ENCODE data around the gene ADGRA1.

Gene ADGRA1

GRCh38 chr10:133121479-133121878 lies 33.8 kb downstream of the ADGRA1 start:
- no peaks in the 10 kb centered on the region for H3K36me3 Mint-ChIP-seq (ENCODE audit: insufficient read depth)
- H3K27ac Mint-ChIP-seq, result no peak overlapping the region
- H3K27me3 Mint-ChIP-seq, result peaks cover 6 to 29% of the 10 kb centered on the region in 2 donors
- no peaks in the 10 kb centered on the region for H3K9me3 Mint-ChIP-seq
- no peak for DNase-seq
- no peak overlapping the region for H3K4me3 Mint-ChIP-seq
- no peak for ATAC-seq (replicated peaks)
- peaks cover 10% of the 10 kb centered on the region in 2 donors for H3K4me1 Mint-ChIP-seq (ENCODE audit: low read depth in 2 of 2)

GRCh38 chr10:133122171-133122935 lies 34.6 kb downstream of the ADGRA1 start:
- DNase-seq (no peak), ATAC-seq (replicated peaks) (no peak)
- H3K27me3 Mint-ChIP-seq, result peaks cover 6 to 29% of the 10 kb centered on the region in 2 donors
- H3K36me3 Mint-ChIP-seq (ENCODE audit: insufficient read depth), result no peaks in the 10 kb centered on the region
- H3K9me3 Mint-ChIP-seq, result no peaks in the 10 kb centered on the region
- H3K27ac Mint-ChIP-seq, result no peak overlapping the region
- H3K4me1 Mint-ChIP-seq (ENCODE audit: low read depth in 2 of 2), result peaks cover 10% of the 10 kb centered on the region in 2 donors
- peak overlapping the region in 1 of 2 donors; percentile 43 for H3K4me3 Mint-ChIP-seq

- Mint-ChIP-seq H3K4me3 (peak overlapping the region; percentile 21 to 43), H3K36me3 (ENCODE audit: insufficient read depth) (no peaks in the 10 kb centered on the region), H3K27me3 (peaks cover 6 to 29% of the 10 kb centered on the region in 2 donors), H3K9me3 (no peaks in the 10 kb centered on the region), H3K4me1 (ENCODE audit: low read depth in 2 of 2) (peaks cover 10% of the 10 kb centered on the region in 2 donors), H3K27ac (no peak overlapping the region)
- ATAC-seq (replicated peaks) (no peak), DNase-seq (no peak)
Measured at GRCh38 chr10:133123050-133123745, 35.5 kb downstream of the ADGRA1 start.

- Mint-ChIP-seq H3K9me3 (no peaks in the 10 kb centered on the region), H3K27ac (no peak overlapping the region), H3K4me1 (ENCODE audit: low read depth in 2 of 2) (peaks cover 10% of the 10 kb centered on the region in 2 donors), H3K36me3 (ENCODE audit: insufficient read depth) (no peaks in the 10 kb centered on the region), H3K4me3 (no peak overlapping the region), H3K27me3 (peaks cover 6 to 29% of the 10 kb centered on the region in 2 donors)
- DNase-seq, result no peak
- ATAC-seq (replicated peaks), result no peak
Measured at GRCh38 chr10:133123746-133124356, 36.1 kb downstream of the ADGRA1 start.

GRCh38 chr10:133124357-133125211 lies 36.9 kb downstream of the ADGRA1 start:
- H3K36me3 Mint-ChIP-seq (ENCODE audit: insufficient read depth), result no peaks in the 10 kb centered on the region
- H3K4me1 Mint-ChIP-seq (ENCODE audit: low read depth in 2 of 2), result peaks cover 10% of the 10 kb centered on the region in 2 donors
- no peak for DNase-seq
- H3K4me3 Mint-ChIP-seq, result no peak overlapping the region
- H3K9me3 Mint-ChIP-seq, result no peaks in the 10 kb centered on the region
- H3K27ac Mint-ChIP-seq, result no peak overlapping the region
- no peak for ATAC-seq (replicated peaks)
- H3K27me3 Mint-ChIP-seq, result peaks cover 6 to 29% of the 10 kb centered on the region in 2 donors

- DNase-seq (no peak), ATAC-seq (replicated peaks) (no peak)
- Mint-ChIP-seq H3K4me3 (no peak overlapping the region), H3K9me3 (no peaks in the 10 kb centered on the region), H3K36me3 (ENCODE audit: insufficient read depth) (no peaks in the 10 kb centered on the region), H3K27me3 (peaks cover 6 to 29% of the 10 kb centered on the region in 2 donors), H3K4me1 (ENCODE audit: low read depth in 2 of 2) (peaks cover 10% of the 10 kb centered on the region in 2 donors), H3K27ac (no peak overlapping the region)
Measured at GRCh38 chr10:133125901-133126300, 38.2 kb downstream of the ADGRA1 start.

- no peak overlapping the region for H3K4me3 Mint-ChIP-seq
- no peak for DNase-seq
- peaks cover 10% of the 10 kb centered on the region in 2 donors for H3K4me1 Mint-ChIP-seq (ENCODE audit: low read depth in 2 of 2)
Measured at GRCh38 chr10:133126431-133127290, 38.9 kb downstream of the ADGRA1 start.

GRCh38 chr10:133127291-133128125 lies 39.8 kb downstream of the ADGRA1 start:
- Mint-ChIP-seq H3K36me3 (ENCODE audit: insufficient read depth) (no peaks in the 10 kb centered on the region), H3K9me3 (no peaks in the 10 kb centered on the region), H3K4me3 (no peak overlapping the region), H3K27ac (no peak overlapping the region), H3K27me3 (peaks cover 6 to 29% of the 10 kb centered on the region in 2 donors), H3K4me1 (ENCODE audit: low read depth in 2 of 2) (peaks cover 9% of the 10 kb centered on the region in 2 donors)
- ATAC-seq (replicated peaks) (no peak), DNase-seq (no peak)

More at GRCh38 chr10:133126431-133127290, 38.9 kb downstream of the ADGRA1 start:
- Mint-ChIP-seq H3K27me3 (peaks cover 6 to 29% of the 10 kb centered on the region in 2 donors), H3K36me3 (ENCODE audit: insufficient read depth) (no peaks in the 10 kb centered on the region), H3K9me3 (no peaks in the 10 kb centered on the region), H3K27ac (no peak overlapping the region)
- ATAC-seq (replicated peaks), result no peak

- Mint-ChIP-seq H3K27me3 (peaks cover 6 to 28% of the 10 kb centered on the region in 2 donors), H3K9me3 (no peaks in the 10 kb centered on the region), H3K4me1 (ENCODE audit: low read depth in 2 of 2) (peaks cover under 1% of the 10 kb centered on the region in 2 donors), H3K4me3 (no peak overlapping the region), H3K27ac (no peak overlapping the region), H3K36me3 (ENCODE audit: insufficient read depth) (no peaks in the 10 kb centered on the region)
- ATAC-seq (replicated peaks) (no peak), DNase-seq (no peak)
Measured at GRCh38 chr10:133128126-133129070, 40.7 kb downstream of the ADGRA1 start.

- H3K27ac Mint-ChIP-seq, result no peak overlapping the region
- ATAC-seq (replicated peaks) (no peak), DNase-seq (no peak)
- no peaks in the 10 kb centered on the region for H3K9me3 Mint-ChIP-seq
- H3K4me3 Mint-ChIP-seq, result no peak overlapping the region
- peaks cover 6 to 19% of the 10 kb centered on the region in 2 donors for H3K27me3 Mint-ChIP-seq
- no peaks in the 10 kb centered on the region for H3K4me1 Mint-ChIP-seq (ENCODE audit: low read depth in 2 of 2)
- no peaks in the 10 kb centered on the region for H3K36me3 Mint-ChIP-seq (ENCODE audit: insufficient read depth)
Measured at GRCh38 chr10:133129071-133129858, 41.5 kb downstream of the ADGRA1 start.

All from effector memory CD8-positive, alpha-beta T cell (primary cell).